Keratinocyte (primary cell): Measurements from ENCODE around the gene FBXO42. TPM values are rescaled to one million over a fixed set of nuclear protein-coding genes. Genes with fewer than 3 reads are reported as not detected.

Experiments
- DNase-seq: peaks from one replicate; pipeline ENCODE4 v3.0.0-alpha.2; 2011; ENCODE audit warnings: low read depth, missing footprints, low spot score
- FAIRE-seq: peaks from 2 replicates; lab custom pipeline; 2011; peaks lifted over from hg19 to GRCh38; lab: Jason Lieb, UNC
- H2AFZ ChIP-seq: 2 replicates; pipeline ENCODE4 v1.6.0; 2012; ENCODE audit warnings: low read length, control low read depth, inconsistent platforms; ENCODE audit not compliant: control insufficient read depth
- H3K27ac ChIP-seq: 2 replicates; pipeline ENCODE4 v1.5.1; 2011; ENCODE audit warnings: low read length; ENCODE audit not compliant: control insufficient read depth, insufficient read depth
- H3K27me3 ChIP-seq: 3 replicates; pipeline ENCODE4 v1.6.0; 2011; ENCODE audit warnings: low read length; ENCODE audit not compliant: control insufficient read depth, insufficient read depth; ENCODE audit errors: extremely low read depth
- H3K36me3 ChIP-seq, 2 experiments: 2 replicates in 1 of 2; 3 replicates in 1 of 2; pipeline ENCODE4 v1.5.1; 2011; ENCODE audit warnings: low read length in 2 of 2, mild to moderate bottlenecking in 1 of 2; ENCODE audit not compliant: control insufficient read depth in 2 of 2, insufficient read depth in 2 of 2; ENCODE audit errors: extremely low read depth in 1 of 2
- H3K4me1 ChIP-seq: 3 replicates; pipeline ENCODE4 v1.5.1; 2011; ENCODE audit warnings: low read length; ENCODE audit not compliant: control insufficient read depth, insufficient read depth; ENCODE audit errors: extremely low read depth
- H3K4me2 ChIP-seq: 3 replicates; pipeline ENCODE4 v1.6.0; 2011; ENCODE audit warnings: low read depth, low read length; ENCODE audit not compliant: control insufficient read depth, insufficient read depth; ENCODE audit errors: extremely low read depth
- H3K4me3 ChIP-seq, 3 experiments: fragments of 200-600 bp in 1 of 3; sonication (generic) in 1 of 3; 2 replicates in 2 of 3; 3 replicates in 1 of 3; pipeline ENCODE4 v1.5.1; 2011 to 2016; ENCODE audit warnings: low read length in 3 of 3, mild to moderate bottlenecking in 3 of 3, control low read depth in 2 of 3, inconsistent platforms in 1 of 3, low read depth in 1 of 3, mixed read lengths in 1 of 3, mixed run types in 1 of 3, moderate library complexity in 1 of 3; ENCODE audit not compliant: control insufficient read depth in 2 of 3, insufficient read depth in 2 of 3; ENCODE audit errors: extremely low read depth in 1 of 3
- H3K79me2 ChIP-seq: 2 replicates; pipeline ENCODE4 v1.6.0; 2012; ENCODE audit warnings: low read length; ENCODE audit not compliant: control insufficient read depth, insufficient read depth
- H3K9ac ChIP-seq: 3 replicates; pipeline ENCODE4 v1.6.0; 2011; ENCODE audit warnings: low read length; ENCODE audit not compliant: control insufficient read depth, insufficient read depth; ENCODE audit errors: extremely low read depth
- H3K9me1 ChIP-seq: 3 replicates; pipeline ENCODE4 v1.6.0; 2011; ENCODE audit warnings: low read length; ENCODE audit not compliant: control insufficient read depth, insufficient read depth; ENCODE audit errors: extremely low read depth
- H3K9me3 ChIP-seq: 2 replicates; pipeline ENCODE4 v1.5.1; 2012; ENCODE audit warnings: low read depth, low read length; ENCODE audit not compliant: control insufficient read depth
- H4K20me1 ChIP-seq: 3 replicates; pipeline ENCODE4 v1.6.0; 2011; ENCODE audit warnings: low read length; ENCODE audit not compliant: control insufficient read depth, insufficient read depth; ENCODE audit errors: extremely low read depth
- CTCF ChIP-seq, 3 experiments: IDR thresholded peaks in 1 of 3; conservative IDR thresholded peaks in 1 of 3; optimal IDR thresholded peaks in 1 of 3; 2 replicates in 2 of 3; 3 replicates in 1 of 3; pipeline versions ENCODE3 to v1.5.1; 2011; ENCODE audit warnings: low read length in 3 of 3, mild to moderate bottlenecking in 3 of 3, moderate library complexity in 2 of 3, control low read depth in 1 of 3, inconsistent platforms in 1 of 3; ENCODE audit not compliant: insufficient read depth in 2 of 3; ENCODE audit errors: extremely low read depth in 1 of 3
- EZH2 ChIP-seq: IDR thresholded peaks from one replicate; pipeline ENCODE4 v1.6.1; 2012; ENCODE audit warnings: inconsistent platforms, mild to moderate bottlenecking, low read length, moderate library complexity
- dilution Hi-C: fragments of 300-500 bp; cut with MboI; formaldehyde crosslinking; loops from one replicate; pipeline ENCODE4 v1.7.0; 2020; ENCODE audit warnings: low sequenced_read_pairs; ENCODE audit not compliant: extremely low pct_ligation_motif_present
- polyA plus RNA-seq, 5 experiments: library from polyadenylated mRNA; depleted of rRNA in 3 of 5; stranded (reverse) in 3 of 5; stranded (forward) in 1 of 5; unstranded in 1 of 5; fragments of >200 nt; gene quantifications; 1 replicate in 1 of 5; 2 replicates in 3 of 5; 3 replicates in 1 of 5; pipeline versions ENCODE4 v1.2.1 to v1.2.3, GENCODE V29; 2011 to 2012; ENCODE audit warnings: missing spikeins in 2 of 5, low read depth in 1 of 5, low replicate concordance in 1 of 5

Gene FBXO42
- polyA plus RNA-seq, 1 donor (not counting 4 experiments of a cell fraction or from before 2014, with no cell fraction given) = 14.1 TPM

- dilution Hi-C loops = no loop called here
- H3K9ac ChIP-seq = peak overlapping the region; percentile 10
- H2AFZ ChIP-seq = no peak overlapping the region
- H3K9me3 ChIP-seq = no peaks in the 10 kb centered on the region
- peak overlapping the region; percentile 22 for H3K27ac ChIP-seq
- H4K20me1 ChIP-seq = peaks cover 57% of the 10 kb centered on the region
- peak overlapping the region; percentile 88 for H3K4me2 ChIP-seq
- H3K27me3 ChIP-seq = no peaks in the 10 kb centered on the region
- H3K4me3 ChIP-seq = peak overlapping the region in 2 of 3 experiments; percentile 37 to 49
- peaks cover 15% of the 10 kb centered on the region for H3K9me1 ChIP-seq
- DNase-seq = no peak
- peaks cover 0 to 6% of the 10 kb centered on the region in 2 experiments for H3K36me3 ChIP-seq
- TF ChIP-seq CTCF (optimal IDR thresholded peaks at IDR 0.05 in 1 of 3, IDR thresholded peaks at IDR 0.05 in 1 of 3, conservative IDR thresholded peaks at IDR 0.05 in 1 of 3; ENCODE audit: extremely low read depth in 1 of 3, insufficient read depth in 2 of 3, low read length in 3 of 3) (no peak), EZH2 (no peak)
- no peak for FAIRE-seq
- peaks cover 37% of the 10 kb centered on the region for H3K4me1 ChIP-seq
- H3K79me2 ChIP-seq = peaks cover 94% of the 10 kb centered on the region
Measured at GRCh38 chr1:16387201-16388188, 35.2 kb upstream of the FBXO42 start.

GRCh38 chr1:16386454-16387113 lies 34.3 kb upstream of the FBXO42 start:
- Histone ChIP-seq H3K4me1 (peaks cover 33% of the 10 kb centered on the region), H3K9ac (no peak overlapping the region), H3K9me3 (no peaks in the 10 kb centered on the region), H4K20me1 (peaks cover 51% of the 10 kb centered on the region), H3K4me2 (peak overlapping the region; percentile 88), H2AFZ (no peak overlapping the region), H3K4me3 (peak overlapping the region in 2 of 3 experiments; percentile 37 to 49), H3K36me3 (peaks cover 0 to 6% of the 10 kb centered on the region in 2 experiments), H3K27ac (peak overlapping the region; percentile 22), H3K27me3 (no peaks in the 10 kb centered on the region), H3K79me2 (peaks cover 94% of the 10 kb centered on the region), H3K9me1 (peaks cover 12% of the 10 kb centered on the region)
- DNase-seq (no peak), FAIRE-seq (peak; percentile 87)
- TF ChIP-seq EZH2 = no peak
- no peak for TF ChIP-seq CTCF (optimal IDR thresholded peaks at IDR 0.05 in 1 of 3, IDR thresholded peaks at IDR 0.05 in 1 of 3, conservative IDR thresholded peaks at IDR 0.05 in 1 of 3; ENCODE audit: extremely low read depth in 1 of 3, insufficient read depth in 2 of 3, low read length in 3 of 3)
- dilution Hi-C loops = no loop called here
